Epidermal melanocyte (primary cell): ENCODE measurements around the gene NMBR.
"Not testable (repeated sequence)": the region's sequence is repeated elsewhere in the genome, so short reads cannot be mapped to it uniquely, and the experiment has no call there.

Experiments
- DNase-seq: peaks from one replicate; pipeline ENCODE4 v3.0.0; 2011; ENCODE audit warnings: low spot score; ENCODE audit not compliant: insufficient read length

NMBR gene

GRCh38 chr6:142155091-142155490, 8.2 kb upstream of the NMBR start:
- no peak for DNase-seq

- DNase-seq: no peak
Observed at GRCh38 chr6:142154336-142154735, 7.4 kb upstream of the NMBR start.

- no peak for DNase-seq
Observed at GRCh38 chr6:142153196-142153595, 6.3 kb upstream of the NMBR start.

- DNase-seq: no peak
Observed at GRCh38 chr6:142152746-142153145, 5.8 kb upstream of the NMBR start.

- not testable (repeated sequence) for DNase-seq
Observed at GRCh38 chr6:142141531-142141930, 5.4 kb downstream of the NMBR start.

- DNase-seq: no peak
Observed at GRCh38 chr6:142138876-142139275, 8.0 kb downstream of the NMBR start.

GRCh38 chr6:142132625-142133024, 14.3 kb downstream of the NMBR start, which contains the start of gene GJE1:
GJE1 (plus strand) TSS chr6:142132925; CDS start chr6:142133159, 234 bp downstream.
- no peak for DNase-seq

GRCh38 chr6:142130814-142131213, 16.1 kb downstream of the NMBR start:
- no peak for DNase-seq

- no peak for DNase-seq
Observed at GRCh38 chr6:142121342-142121741, 25.6 kb downstream of the NMBR start.

GRCh38 chr6:142118925-142119324, 28.0 kb downstream of the NMBR start:
- no peak for DNase-seq

GRCh38 chr6:142118328-142118727, 28.6 kb downstream of the NMBR start:
- no peak for DNase-seq

GRCh38 chr6:142117366-142117765, 29.6 kb downstream of the NMBR start:
- no peak for DNase-seq

- peak; percentile 33 for DNase-seq
Observed at GRCh38 chr6:142112451-142113061, 34.4 kb downstream of the NMBR start.

GRCh38 chr6:142110820-142111219, 36.1 kb downstream of the NMBR start:
- DNase-seq: not testable (repeated sequence)

GRCh38 chr6:142104820-142105219, 42.1 kb downstream of the NMBR start:
- not testable (repeated sequence) for DNase-seq

GRCh38 chr6:142088858-142089216, 58.1 kb downstream of the NMBR start:
- no peak for DNase-seq

- DNase-seq: no peak
Observed at GRCh38 chr6:142087950-142088857, 58.7 kb downstream of the NMBR start.

GRCh38 chr6:142079130-142079529, 67.8 kb downstream of the NMBR start:
- DNase-seq: no peak

GRCh38 chr6:142075516-142076101, 71.3 kb downstream of the NMBR start:
- DNase-seq: no peak

GRCh38 chr6:142074516-142074915, 72.4 kb downstream of the NMBR start:
- no peak for DNase-seq

- no peak for DNase-seq
Observed at GRCh38 chr6:142071981-142072380, 74.9 kb downstream of the NMBR start.

- DNase-seq: no peak
Observed at GRCh38 chr6:142068416-142068815, 78.5 kb downstream of the NMBR start.
